GM18526 (cell line): Measurements from ENCODE around the gene CD33.

Experiments used
- POLR2A ChIP-seq: IDR thresholded peaks from 3 replicates; pipeline ENCODE4 v1.6.1; 2011; ENCODE audit not compliant: insufficient read length; ENCODE audit errors: extremely low read depth

The CD33 gene

GRCh38 chr19:51272183-51272810 is 47.4 kb downstream of the CD33 start:
- no peak for TF ChIP-seq POLR2A

GRCh38 chr19:51274049-51274770 is 49.3 kb downstream of the CD33 start:
- TF ChIP-seq POLR2A, result no peak

GRCh38 chr19:51277112-51277511 is 52.2 kb downstream of the CD33 start:
- TF ChIP-seq POLR2A, result no peak

GRCh38 chr19:51282335-51282734 is 57.5 kb downstream of the CD33 start:
- TF ChIP-seq POLR2A, result no peak

- TF ChIP-seq POLR2A, result no peak
These were observed 60.8 kb downstream of the CD33 start for GRCh38 chr19:51285682-51286081.
